HG02943 (cell line): Measurements from ENCODE around the gene ARHGAP33.
A peak's percentile ranks its signal among the peaks of the same experiment; 100 is the strongest.

Experiments
- ATAC-seq: cut with Tn5 transposase; IDR thresholded peaks from one replicate; pipeline ENCODE4 v1.9.1; 2021; ENCODE audit warnings: mild to moderate bottlenecking, low read depth, moderate library complexity; ENCODE audit not compliant: unreplicated experiment

ARHGAP33 gene

DNA sequence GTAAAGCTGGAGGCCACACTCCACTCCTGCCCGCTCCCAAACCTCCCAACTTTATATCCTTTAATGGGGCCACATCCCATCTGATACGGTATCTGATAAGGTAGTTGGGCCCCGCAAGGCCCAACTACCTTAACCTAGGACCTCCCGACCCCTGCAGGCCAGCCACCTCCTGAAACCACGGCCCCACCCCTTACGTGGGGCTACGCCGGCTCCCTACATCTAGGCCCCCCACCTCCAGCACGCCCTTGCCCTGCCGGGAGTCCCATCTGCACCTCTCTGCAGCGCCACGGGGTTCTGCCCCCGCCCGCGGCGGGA is 35.3 kb upstream of the ARHGAP33 start:
- no peak for ATAC-seq

DNA sequence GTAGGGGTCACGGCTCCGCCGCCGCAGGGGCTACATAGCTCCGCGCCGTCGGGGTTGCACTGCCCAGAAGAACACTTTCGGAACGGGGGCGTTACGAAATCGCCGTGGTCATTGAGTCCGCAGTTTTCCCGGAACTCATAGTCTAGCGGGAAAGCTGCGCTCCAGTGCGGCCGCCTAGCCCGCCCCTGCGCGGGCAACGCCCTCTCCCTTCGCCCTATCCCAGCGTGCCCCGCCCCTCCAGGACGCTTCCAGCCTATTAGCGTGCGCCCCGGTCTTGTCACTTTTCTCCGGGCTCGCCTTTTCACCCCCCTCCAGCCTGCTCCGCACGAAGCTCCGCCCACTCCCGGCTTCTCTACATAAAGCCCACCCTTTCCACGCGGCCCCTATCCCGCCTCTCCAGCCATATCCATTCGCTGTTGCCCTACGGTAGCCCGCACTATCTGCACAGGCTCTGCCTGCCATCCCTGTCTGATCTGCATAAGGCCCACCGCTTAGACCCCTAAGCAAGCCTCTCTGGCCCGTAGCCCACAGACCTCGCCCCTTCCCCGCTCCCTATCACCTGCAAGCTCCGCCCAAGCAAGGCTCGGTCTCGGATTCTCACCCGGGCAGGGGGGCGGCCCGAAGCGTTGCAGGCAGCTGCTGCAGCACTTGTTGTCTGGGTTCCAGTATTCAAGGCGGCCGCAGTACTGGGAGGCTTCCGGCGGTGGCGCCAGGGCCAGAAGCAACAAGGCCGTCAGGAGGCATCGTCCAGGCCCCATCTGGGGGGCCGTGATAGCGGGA is 34.8 kb upstream of the ARHGAP33 start:
- ATAC-seq: peak; percentile 56

DNA sequence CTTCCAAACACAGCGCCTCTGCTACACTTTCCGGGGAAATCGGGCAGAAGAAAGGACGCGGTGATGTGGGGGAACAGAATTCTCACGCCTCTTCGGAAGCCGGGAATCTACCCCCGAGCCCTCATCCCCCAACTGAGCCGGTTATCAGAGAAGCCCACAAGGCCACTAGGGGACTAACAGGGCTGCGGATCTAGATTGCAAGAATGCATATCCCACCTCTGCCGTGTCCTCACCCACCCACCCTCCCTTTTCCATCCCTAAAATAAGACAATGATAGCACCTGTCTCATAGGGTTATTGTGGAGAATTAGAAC is 34.2 kb upstream of the ARHGAP33 start:
- ATAC-seq: no peak

DNA sequence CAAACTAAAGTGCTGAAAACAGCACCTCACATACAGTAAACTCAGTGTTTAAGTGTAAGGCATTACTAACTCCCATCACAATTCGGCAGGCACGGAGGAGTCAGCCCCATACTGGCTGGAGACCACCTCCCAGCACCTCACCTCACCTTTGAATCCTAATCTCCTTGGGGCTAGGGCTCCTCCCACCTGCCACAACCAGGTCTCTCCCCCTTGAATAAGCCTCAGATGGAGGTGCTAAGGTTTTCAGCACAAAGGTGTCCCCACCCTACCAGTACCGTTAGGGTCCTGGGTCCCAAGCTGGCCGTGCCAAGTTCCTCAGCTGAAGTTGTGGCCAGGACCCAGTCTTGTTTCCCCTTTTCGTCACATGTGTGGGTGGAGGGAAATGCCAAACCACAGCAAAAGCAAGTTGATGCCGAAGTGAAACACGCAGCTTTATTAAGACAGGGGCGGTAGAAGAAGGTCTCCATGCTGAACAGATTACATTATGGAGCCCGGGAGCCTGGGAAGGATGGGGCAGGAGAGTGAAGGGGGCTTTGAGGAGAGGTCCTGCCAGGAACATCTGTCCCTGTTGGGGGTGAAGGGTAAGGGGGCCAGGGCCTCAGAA is 33.1 kb upstream of the ARHGAP33 start, which contains the start of gene IGFLR1:
TSS of gene IGFLR1 (minus strand) at position 332 of the 604 bp plus-strand sequence. CDS start 1,272 bp downstream, outside the sequence.
- ATAC-seq: no peak

DNA sequence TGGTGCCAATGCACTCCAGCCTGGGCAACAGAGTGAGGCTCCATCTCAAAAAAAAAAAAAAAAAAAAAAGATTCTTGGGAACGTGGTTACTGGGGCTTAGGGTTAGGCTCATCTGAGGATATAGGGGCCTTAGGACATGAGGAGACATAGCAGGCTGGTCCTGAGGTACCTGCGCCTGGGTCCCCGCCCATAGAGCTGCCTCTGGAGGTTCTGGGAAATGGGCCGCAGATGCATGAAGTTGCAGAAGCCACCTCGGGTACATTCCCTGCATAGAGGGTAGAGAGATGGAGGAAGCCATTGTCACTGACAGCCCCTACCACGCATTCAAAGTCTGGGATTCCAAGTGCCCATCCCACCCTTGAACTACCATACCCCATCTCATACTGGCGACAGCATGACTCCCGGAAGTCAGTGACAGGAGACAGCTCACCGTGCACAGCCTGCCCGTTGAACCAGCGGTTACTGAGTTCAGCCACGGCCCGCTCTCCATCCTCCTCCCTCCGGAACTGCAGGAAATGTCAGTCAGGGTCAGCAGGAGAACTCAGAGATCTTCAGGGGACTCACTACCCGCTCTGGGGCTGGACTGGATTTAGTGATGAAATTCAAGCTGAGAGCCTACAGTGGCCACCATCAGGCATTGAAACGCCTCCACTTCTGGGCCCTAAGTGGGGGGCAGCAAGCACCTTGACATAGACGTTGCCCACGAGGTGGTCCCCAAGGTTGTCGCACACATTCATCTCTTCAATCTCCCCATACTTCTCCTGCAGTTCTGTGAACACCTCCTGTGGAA is 31.5 kb upstream of the ARHGAP33 start:
- no peak for ATAC-seq

DNA sequence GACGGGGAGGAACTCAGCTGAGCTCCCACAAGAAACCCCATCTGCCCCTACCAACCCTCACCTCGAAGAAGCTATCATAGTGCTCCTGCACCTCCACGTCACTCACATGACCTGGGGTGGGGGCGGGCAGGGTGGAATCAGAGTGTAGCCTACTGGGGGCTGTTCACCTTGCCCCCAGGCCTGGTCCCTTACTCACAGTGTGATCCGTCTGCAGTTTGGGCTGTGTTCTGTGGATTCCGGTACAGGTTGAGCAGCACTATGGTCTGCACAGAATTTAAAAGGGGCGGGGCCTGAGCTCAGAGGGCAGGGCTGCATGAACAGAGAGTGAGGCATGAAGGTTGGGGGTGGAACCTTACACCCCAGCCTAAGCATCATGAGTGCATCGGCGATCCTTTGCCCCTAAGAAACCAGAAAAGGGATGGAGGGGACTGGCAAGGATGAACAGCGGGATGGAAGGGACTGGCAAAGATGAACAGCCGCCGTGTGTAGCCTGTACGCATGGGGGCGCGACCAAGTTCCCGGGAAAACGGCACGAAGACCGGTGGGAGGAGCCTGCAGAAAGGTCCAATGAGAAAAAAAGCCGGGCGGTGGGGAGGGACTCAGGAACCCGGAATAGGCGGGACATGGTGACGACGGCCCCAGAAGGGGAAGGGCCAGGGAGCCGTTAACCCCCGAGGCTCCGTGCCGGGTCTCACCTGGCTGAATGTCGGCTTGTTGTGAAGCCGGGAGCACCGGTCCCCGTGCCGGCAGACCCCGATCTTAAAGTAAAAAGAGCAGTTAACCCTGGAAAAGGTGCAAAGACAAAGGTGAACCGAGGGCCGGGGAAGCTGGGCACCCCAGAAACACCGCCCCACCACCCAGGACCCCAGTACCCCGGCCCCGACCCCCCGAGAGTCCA is 30.7 kb upstream of the ARHGAP33 start:
- ATAC-seq: no peak

DNA sequence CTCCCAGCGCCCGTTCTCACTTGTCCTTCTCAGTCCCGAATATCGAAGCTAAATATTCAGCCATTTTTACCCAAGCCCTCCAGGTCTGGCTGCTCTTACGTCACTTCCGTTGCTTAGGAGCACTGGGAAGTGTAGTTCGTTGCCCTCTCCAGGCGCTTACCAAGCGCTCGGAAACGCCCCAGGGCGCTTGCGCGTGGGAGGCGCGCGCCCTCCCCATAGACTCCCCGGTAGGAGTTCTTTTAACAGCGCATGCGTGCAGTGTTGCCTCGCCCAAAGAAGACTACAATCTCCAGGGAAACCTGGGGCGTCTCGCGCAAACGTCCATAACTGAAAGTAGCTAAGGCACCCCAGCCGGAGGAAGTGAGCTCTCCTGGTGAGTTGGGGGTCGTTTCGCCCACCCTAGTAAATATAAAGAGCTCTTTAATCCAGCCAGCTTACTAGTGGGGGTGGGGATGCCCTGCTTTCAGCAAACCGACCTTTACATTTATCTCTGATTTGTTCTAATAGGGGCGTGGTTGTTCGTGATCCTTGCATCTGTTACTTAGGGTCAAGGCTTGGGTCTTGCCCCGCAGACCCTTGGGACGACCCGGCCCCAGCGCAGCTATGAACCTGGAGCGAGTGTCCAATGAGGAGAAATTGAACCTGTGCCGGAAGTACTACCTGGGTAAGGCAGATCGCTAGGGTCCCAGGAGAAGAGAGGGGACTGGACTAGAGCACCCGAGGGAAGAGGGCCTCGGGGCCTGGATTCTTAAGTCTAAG is 29.9 kb upstream of the ARHGAP33 start, which contains the start of the genes PSENEN and U2AF1L4:
TSS of gene PSENEN (plus strand) at position 324 of the 759 bp plus-strand sequence. CDS start at position 604, 280 bp downstream.
TSS of gene U2AF1L4 (minus strand) at position 91 of the 759 bp plus-strand sequence. CDS start at position 64, 27 bp downstream.
- ATAC-seq: peak; percentile 36

DNA sequence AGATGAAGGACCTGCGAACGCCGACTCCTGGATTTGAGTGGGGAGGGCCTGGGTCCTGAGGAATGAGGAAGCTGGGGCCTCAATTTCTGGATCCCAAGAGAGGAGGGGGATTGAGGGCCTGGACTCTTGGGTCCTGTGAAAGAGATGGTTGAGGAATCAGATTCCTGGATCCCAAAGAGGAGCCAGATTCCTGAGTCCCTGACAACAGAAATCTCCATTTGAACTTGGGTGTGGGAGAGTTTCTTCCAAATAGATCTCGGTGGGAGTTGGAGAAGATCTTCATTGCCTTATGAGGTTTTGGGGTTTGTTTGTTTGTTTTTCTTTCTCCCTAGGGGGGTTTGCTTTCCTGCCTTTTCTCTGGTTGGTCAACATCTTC is 29.3 kb upstream of the ARHGAP33 start:
- ATAC-seq: no peak

DNA sequence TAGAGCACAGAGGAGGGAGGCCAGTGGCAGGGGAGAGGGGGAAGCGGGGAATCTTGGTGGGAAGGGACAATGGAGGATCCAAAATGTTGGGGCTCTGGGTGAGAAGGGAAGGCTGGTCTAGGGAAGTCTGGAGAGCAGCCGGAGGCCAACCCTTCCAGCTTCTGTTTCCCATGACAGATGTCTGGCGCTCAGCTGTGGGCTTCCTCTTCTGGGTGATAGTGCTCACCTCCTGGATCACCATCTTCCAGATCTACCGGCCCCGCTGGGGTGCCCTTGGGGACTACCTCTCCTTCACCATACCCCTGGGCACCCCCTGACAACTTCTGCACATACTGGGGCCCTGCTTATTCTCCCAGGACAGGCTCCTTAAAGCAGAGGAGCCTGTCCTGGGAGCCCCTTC is 28.8 kb upstream of the ARHGAP33 start:
- ATAC-seq: no peak

DNA sequence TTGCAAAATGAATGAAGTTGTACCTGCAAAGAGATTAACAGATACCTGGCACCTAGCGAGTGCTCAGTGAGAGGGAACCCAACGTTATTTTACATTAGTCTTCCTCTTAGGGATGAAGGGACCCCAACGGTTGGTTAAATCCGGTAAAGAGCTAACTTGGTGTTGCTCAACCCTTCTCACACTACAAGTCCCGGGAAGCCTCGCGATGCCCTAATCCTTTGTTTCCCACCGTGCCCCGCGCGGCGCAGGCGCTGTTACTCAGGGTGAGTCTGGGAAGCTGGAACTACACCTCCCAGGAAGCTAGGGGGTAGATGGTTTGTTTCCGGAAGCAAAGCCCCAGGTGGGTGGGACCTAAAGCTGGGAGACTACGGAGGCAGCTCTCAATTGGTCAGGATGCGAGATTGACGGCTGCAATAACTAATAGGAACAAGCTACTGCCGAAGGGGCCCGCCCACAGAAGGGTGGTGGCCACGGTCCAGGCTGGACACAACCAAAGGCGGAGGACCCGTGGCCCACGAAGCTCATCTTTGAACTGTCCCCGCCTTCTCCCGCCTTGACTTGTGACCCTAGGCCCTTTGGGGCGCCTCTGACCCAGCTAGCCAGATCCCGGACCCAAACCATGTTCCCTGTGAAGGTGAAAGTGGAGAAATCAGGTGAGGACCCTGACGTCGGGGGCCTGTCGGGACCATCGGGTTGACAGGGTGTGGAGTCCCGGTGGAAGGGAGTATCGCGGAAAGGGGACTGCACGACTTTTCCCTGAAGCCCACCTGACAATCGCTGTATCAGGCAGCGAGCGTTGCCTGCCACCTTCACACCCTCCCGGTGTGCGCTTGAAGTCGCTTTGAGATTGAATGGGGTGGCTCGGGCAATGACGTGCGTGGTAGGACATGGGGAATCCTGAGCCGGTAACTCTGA is 27.0 kb upstream of the ARHGAP33 start, which contains the start of gene LIN37:
TSS of gene LIN37 (plus strand) at position 471 of the 915 bp plus-strand sequence. CDS start at position 620, 149 bp downstream.
- peak; percentile 61 for ATAC-seq

DNA sequence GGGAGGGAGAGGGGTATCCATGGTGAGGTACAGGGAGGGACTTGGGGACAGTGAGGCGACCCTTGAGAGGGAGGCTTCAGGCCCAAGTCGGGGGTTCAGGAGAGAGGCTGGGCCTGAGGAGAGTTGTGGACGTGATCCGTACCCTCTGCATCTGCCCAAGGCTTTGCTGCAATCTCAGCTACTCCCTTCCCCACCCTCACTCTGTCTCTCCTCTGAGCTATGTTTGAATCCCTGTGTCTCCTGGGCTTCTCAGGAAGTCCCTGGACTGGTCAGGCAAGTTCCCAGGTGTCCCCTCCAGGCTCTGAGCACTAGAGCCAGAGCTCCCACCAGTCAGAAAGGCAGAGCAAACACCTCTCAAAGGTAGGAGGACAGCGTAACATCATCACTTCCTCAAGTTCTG is 25.2 kb upstream of the ARHGAP33 start:
- no peak for ATAC-seq

DNA sequence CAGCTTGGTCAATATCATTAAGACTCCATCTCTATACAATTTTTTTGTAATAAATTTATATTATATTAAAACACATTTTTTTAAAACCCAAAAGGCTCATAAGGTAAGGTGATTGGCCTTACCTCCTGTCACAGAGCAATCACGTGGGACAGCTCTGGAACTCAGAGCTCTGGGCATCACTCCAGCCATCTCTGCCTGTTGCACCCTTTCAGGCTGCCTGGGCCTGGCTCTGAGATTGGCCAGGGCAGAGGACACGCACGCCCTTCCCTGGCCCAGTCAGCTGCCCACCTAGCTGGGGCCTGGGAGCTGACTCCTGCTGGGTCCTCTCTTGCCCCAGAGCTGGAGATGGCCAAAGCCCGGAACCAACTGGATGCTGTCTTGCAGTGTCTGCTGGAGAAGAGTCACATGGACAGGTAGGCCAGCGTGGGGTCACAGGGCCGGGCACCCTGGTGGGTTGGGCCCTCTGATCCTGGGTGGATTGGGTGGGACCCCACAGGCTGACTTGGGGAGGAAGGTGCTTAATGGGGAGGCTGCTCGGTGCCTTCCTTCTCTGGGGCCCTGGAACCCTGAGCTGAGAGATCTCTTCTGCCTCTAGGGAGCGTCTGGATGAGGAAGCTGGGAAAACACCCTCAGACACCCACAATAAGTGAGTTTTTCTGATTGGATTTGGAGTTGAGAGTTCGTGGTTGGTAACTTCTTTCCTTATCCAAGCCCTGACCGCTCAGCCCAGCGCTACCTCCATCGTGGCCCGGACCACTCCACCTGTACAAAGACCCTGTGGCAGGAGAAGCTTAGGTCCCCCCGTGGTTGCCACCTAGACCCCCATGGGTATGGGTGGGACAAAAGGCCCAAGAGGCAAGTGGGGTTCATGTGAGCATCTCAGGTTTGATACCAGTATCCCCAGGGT is 23.3 kb upstream of the ARHGAP33 start:
- ATAC-seq: no peak

DNA sequence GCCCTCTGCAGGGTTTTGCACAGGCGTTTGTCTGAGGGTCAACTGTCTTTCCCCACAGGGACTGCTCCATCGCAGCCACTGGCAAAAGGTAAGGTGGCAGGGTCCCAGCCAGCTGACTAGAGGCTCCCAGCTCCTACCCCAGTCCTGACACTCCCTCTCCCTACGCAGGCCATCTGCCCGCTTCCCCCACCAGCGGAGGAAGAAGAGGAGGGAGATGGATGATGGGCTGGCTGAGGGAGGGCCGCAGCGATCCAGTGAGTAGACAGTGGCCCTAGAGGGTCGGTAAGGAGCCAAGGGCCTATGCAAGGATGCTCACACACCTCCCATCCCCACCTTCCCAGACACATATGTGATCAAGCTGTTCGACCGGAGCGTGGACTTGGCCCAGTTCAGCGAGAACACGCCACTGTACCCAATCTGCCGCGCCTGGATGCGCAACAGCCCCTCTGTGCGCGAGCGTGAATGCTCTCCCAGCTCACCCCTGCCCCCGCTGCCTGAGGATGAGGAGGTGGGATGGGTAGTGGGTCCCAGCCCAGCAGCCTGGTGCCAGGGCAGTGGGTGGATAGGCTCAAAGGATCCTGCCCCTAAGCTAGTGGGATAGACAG is 22.5 kb upstream of the ARHGAP33 start:
- ATAC-seq: no peak

DNA sequence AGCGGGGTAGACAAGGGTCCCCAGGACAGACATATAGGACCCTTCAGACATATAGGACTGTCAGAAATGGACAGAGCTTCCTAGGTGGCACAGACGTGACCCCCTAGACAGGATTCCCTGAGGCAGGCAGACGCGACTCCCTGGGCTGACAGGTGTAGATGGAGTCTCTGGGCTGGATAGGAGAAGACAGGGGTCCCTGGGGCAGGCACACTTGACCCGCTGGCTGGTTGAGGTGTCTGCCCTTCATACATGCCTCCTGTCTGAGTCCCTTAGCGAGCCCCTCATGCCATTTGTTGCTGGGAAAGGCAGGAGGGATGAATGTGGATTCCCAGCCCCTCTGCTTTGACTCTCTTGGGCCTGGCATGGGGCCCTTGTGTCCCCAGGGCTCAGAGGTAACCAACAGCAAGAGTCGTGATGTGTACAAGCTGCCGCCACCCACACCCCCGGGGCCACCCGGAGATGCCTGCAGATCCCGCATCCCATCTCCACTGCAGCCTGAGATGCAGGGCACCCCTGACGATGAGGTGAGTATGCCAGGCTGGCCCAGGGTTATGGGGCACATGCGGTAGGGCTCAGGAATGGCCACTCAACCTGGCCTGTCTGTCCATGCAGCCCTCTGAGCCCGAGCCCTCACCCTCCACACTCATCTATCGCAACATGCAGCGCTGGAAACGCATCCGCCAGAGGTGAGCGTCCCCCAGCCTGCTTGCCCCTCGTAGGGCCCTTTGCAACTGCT is 21.6 kb upstream of the ARHGAP33 start:
- ATAC-seq: no peak

DNA sequence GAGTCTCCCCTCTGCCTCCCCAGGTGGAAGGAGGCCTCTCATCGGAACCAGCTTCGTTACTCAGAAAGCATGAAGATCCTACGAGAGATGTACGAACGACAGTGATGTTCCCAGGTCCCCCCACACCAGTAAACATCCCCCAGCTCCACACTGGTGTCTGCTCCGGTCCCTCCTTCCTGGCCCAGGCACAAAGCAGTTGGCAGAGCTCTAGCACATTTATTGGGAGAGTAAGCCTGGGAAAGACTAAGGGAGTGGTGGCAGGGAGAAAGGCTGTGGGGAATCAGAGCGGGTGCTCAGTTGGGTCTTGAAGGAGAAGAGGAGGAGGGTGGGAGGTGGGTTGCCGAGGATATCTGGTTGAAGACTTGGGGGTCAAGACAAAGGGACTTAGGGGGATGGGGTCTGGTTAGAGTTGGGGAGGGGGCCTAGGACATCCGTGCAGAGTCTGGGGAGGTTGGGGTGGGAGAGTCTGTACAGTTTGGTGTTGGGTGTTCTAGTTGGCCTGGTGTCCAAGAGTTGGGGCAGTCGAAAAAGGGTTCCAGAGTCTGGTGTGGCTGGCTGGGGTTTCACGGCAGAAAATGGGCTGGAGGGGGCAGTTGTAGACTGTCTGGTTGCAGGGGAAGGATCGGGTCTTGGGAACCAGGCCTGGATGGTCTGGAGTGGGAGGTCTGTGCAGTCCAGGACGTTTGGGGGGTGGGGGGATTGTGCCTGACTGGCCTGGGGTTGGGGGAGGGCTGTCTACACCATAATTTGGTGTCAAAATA is 20.8 kb upstream of the ARHGAP33 start:
- no peak for ATAC-seq

DNA sequence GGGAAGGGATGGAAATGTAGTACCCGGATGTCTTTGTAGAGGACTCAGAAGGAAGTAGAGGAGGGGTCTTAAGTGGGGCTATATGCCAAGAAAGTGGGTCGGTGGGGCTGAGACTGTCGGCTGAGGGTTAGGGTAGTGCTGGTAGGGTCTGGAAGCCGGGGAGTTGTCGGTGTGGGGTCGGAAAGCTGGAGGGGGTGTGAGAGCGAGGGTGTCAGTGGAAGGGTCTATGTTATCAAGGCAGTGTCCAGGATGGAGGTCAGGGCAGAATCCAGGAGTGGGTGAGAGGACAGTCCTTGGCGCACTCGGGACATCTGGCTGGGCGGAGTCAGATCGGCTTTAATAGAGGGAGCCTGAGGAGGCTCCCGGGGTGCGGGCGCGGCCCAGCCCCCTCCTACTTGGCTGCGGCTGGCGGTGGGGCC is 20.2 kb upstream of the ARHGAP33 start:
- no peak for ATAC-seq
